Activated CD8-positive, alpha-beta T cell treated with anti-CD3 and anti-CD28 coated beads for 36 hours (primary cell): ENCODE data around the gene DFFB. TPM values are rescaled to one million over a fixed set of nuclear protein-coding genes. Genes with fewer than 3 reads are reported as not detected.

Experiments
- ATAC-seq: fragments of 200-7000 bp; cut with Tn5 transposase; one replicate; pipeline ENCODE4 v1.10.0; 2021; ENCODE audit warnings: mild to moderate bottlenecking, moderate library complexity
- CTCF ChIA-PET: fragments of 350-600 bp; sonication (Branson Sonifier 250); formaldehyde crosslinking; loops from one replicate; lab custom pipeline; 2021; ENCODE audit warnings: antibody characterized with exemption; lab: Charles Lee
- POLR2A ChIA-PET: fragments of 350-600 bp; sonication (Branson Sonifier 250); formaldehyde crosslinking; loops from one replicate; lab custom pipeline; 2021; ENCODE audit warnings: antibody characterized with exemption; lab: Charles Lee
- DNase-seq: peaks from one replicate; pipeline ENCODE4 v3.0.0-alpha.2; 2020
- H3K27ac Mint-ChIP-seq: one replicate; pipeline ENCODE4 v1.8.0; 2021; ENCODE audit warnings: mild to moderate bottlenecking, mixed read lengths
- H3K27me3 Mint-ChIP-seq: one replicate; pipeline ENCODE4 v1.8.0; 2021; ENCODE audit warnings: mixed read lengths
- H3K36me3 Mint-ChIP-seq: one replicate; pipeline ENCODE4 v1.8.0; 2021; ENCODE audit warnings: low read depth, mixed read lengths
- H3K4me1 Mint-ChIP-seq: one replicate; pipeline ENCODE4 v1.8.0; 2021; ENCODE audit warnings: low read depth, mixed read lengths
- H3K4me3 Mint-ChIP-seq: one replicate; pipeline ENCODE4 v1.8.0; 2021; ENCODE audit warnings: mild to moderate bottlenecking, moderate library complexity, mixed read lengths
- H3K9me3 Mint-ChIP-seq: one replicate; pipeline ENCODE4 v1.8.0; 2021; ENCODE audit warnings: mixed read lengths
- intact Hi-C: fragments of 100-400 bp; cut with micrococcal nuclease; formaldehyde crosslinking; loops from one replicate; pipeline ENCODE4 v1.10.0; 2022
- total RNA-seq, 2 experiments: library from RNA; stranded (reverse); gene quantifications; one replicate each; pipeline ENCODE4 v1.2.3, GENCODE V29; 2021
- TF ChIP-seq, protein P1 (sequence below): fragments of 200-600 bp; IDR thresholded peaks from one replicate; pipeline ENCODE4 v1.8.0; 2022; ENCODE audit warnings: antibody characterized with exemption, mild to moderate bottlenecking

The DFFB gene
- total RNA-seq, 2 experiments from 2014 or later, result 9.3 to 9.7 TPM

DNA sequence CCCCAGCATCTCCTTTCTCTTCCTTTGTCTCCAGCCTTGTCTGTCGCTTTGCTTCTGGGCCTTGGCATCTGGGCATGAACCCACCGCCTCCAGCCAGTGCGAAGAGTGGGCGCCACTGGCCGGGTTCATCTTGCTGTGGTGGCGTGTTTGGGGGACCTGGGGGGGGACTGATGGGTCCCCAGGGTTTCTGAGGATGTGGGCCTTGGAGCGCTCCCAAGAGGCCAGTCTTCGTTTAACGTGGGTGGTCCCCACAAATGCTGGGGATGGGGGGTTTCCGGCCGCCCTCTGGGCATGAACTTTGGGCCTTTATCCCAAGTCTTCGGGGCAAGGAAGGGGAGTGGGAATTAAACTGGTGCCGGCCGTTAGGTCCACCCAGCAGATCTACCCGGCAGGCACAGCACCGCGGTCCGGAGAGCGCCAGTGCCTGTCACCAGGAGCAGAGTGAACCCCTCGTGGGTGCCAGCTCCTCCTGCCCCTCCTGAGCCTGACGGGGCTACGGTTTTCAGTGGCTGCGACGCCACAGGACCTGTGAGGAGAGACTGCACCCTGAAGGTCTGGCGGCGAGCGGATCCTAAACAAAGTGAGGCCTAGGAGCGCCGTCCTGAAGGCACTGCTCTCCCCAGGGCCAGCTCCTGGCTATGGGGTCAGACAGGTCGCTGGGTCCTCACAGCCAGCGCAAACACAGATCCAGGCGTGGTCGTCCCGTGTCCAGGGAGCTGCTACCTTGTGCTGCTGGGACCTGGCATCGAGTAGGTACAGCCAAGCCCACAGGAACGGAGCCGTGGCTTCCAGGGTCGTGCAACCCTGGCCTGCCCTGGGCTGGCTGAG lies 54.9 kb downstream of the DFFB start:
- ATAC-seq, result no peak
- Mint-ChIP-seq H3K36me3 (no peaks in the 10 kb centered on the region), H3K27ac (no peak overlapping the region), H3K4me3 (no peak overlapping the region), H3K9me3 (no peaks in the 10 kb centered on the region), H3K27me3 (no peaks in the 10 kb centered on the region), H3K4me1 (peaks cover 2% of the 10 kb centered on the region)
- intact Hi-C loops, result no loop called here
- DNase-seq, result no peak
- ChIA-PET CTCF (interaction anchor here (0.9 to 1.5 kb wide), 2 partner anchors 9 to 54 kb away, joined by 3 to 5 read pairs; no protein-coding TSS in a partner anchor), POLR2A (interaction anchor here (1.9 kb wide), 1 partner anchor 12 kb away, joined by 4 read pairs; the partner anchor contains the start of gene C1orf174)
- TF ChIP-seq, protein P1, sequence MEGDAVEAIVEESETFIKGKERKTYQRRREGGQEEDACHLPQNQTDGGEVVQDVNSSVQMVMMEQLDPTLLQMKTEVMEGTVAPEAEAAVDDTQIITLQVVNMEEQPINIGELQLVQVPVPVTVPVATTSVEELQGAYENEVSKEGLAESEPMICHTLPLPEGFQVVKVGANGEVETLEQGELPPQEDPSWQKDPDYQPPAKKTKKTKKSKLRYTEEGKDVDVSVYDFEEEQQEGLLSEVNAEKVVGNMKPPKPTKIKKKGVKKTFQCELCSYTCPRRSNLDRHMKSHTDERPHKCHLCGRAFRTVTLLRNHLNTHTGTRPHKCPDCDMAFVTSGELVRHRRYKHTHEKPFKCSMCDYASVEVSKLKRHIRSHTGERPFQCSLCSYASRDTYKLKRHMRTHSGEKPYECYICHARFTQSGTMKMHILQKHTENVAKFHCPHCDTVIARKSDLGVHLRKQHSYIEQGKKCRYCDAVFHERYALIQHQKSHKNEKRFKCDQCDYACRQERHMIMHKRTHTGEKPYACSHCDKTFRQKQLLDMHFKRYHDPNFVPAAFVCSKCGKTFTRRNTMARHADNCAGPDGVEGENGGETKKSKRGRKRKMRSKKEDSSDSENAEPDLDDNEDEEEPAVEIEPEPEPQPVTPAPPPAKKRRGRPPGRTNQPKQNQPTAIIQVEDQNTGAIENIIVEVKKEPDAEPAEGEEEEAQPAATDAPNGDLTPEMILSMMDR, result no peak

DNA sequence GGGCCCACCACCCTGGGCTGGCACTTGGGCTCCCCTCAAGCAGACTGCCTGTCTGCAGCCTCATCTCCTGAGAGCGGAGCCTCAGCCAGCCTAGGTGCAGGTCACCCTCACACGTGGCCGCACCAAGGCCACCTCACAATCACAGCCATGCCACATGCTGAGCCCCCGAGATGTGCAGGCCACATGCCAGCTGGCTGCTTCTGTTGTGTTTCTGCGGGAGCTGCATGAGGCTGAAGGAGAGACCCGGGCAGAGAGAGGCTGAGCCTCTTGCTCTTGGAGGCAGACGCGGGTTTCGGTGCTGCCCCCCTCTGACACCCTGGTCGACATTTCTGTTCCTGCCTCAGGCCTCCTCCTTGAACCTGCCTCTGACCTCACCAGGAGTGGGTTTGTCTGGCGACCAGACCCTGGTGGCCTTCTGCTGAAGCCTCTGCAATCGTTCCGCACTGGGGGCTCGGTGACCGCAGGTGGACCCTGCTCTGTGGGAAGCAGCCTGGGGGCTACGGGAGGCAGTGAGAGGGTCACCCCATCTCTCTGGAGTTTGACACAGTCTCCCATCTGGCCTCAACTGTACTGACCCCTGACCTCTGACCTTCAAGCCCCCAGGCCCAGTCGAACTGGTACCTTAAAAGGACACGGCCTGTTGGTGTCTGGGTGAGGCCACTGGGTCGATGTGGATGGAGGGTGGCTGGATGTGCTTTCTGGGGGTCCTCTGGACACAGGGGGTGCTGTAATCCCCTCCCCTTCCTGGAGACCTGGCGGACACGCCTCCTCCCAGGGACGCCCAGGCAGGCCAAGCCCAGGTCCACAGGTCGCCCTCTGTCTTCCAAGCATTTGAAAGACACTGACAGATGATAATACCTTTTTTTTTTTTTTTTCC lies 55.8 kb downstream of the DFFB start:
- intact Hi-C loops, result no loop called here
- no peak for ATAC-seq
- DNase-seq, result no peak
- ChIA-PET POLR2A (interaction anchor here (0.5 to 1.9 kb wide), 2 partner anchors 13 to 316 kb away, joined by 3 to 4 read pairs; partner anchors contain the start of gene C1orf174), CTCF (no interaction called here)
- Mint-ChIP-seq H3K27ac (no peak overlapping the region), H3K4me1 (no peaks in the 10 kb centered on the region), H3K9me3 (no peaks in the 10 kb centered on the region), H3K27me3 (no peaks in the 10 kb centered on the region), H3K36me3 (no peaks in the 10 kb centered on the region), H3K4me3 (no peak overlapping the region)
- TF ChIP-seq, protein P1, result no peak

DNA sequence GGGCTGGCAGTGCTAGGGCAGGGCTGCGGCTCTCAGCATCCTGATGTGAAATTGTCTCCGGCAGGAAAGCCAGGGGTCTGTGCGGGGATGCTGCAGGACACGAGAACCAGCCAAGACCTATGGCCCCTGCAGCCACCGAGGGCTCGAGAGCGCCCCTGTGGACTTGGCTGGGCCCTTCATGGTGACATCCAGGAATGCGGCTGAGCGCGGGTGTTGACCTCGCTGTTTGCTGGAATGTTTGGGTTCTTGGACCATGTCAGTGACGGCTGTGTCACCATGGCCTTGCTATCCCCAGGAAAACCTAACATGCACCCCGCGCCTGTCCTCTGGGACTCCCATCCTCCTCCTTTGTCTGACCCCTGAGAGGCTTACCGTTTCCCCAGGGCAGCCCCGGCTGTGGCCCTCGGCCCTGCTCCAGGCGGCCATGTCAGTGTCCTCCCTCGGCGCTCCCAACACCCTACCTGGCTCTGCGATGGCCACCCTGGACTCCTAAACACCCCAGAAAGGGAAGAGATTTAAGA lies 57.1 kb downstream of the DFFB start:
- ChIA-PET CTCF (no interaction called here), POLR2A (no interaction called here)
- ATAC-seq (no peak), DNase-seq (no peak)
- Mint-ChIP-seq H3K27ac (no peak overlapping the region), H3K9me3 (no peaks in the 10 kb centered on the region), H3K36me3 (no peaks in the 10 kb centered on the region), H3K27me3 (no peaks in the 10 kb centered on the region), H3K4me1 (no peaks in the 10 kb centered on the region), H3K4me3 (no peak overlapping the region)
- intact Hi-C loops, result no loop called here
- TF ChIP-seq, protein P1, result no peak

DNA sequence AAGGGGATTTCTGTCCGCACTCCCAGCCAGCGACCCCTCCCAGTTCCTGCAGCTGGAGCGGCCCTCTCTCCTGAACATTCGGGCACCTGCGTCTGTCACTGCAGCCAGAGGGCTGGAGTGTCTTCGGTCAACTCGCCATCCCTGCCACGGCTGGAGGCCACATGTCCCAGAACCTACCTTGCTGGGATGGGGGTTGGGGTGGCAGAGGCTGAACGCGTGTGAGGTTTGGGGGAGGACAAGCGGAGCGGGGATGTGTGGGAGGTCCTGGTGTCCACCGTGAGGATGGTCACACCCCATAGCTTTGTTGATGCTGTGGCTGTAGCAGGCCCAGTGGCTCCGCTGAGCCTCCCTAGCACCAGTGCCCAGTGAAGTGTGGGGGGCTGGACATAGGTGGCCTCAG lies 57.6 kb downstream of the DFFB start:
- H3K27ac Mint-ChIP-seq, result no peak overlapping the region
- ATAC-seq, result no peak
- H3K9me3 Mint-ChIP-seq, result no peaks in the 10 kb centered on the region
- ChIA-PET CTCF (no interaction called here), POLR2A (no interaction called here)
- H3K27me3 Mint-ChIP-seq, result no peaks in the 10 kb centered on the region
- no peaks in the 10 kb centered on the region for H3K4me1 Mint-ChIP-seq
- TF ChIP-seq, protein P1, result no peak
- no peak for DNase-seq
- no peaks in the 10 kb centered on the region for H3K36me3 Mint-ChIP-seq
- intact Hi-C loops, result no loop called here
- H3K4me3 Mint-ChIP-seq, result no peak overlapping the region
